Activated T-cell treated with anti-CD3 and anti-CD28 coated beads for 24 hours (primary cell): ENCODE data around the gene CASZ1.

Experiments used
- DNase-seq: peaks from one replicate; pipeline ENCODE4 v3.0.0-alpha.2; 2020; ENCODE audit warnings: low read depth

CASZ1 gene

GRCh38 chr1:10745886-10746455 is 50.5 kb downstream of the CASZ1 start:
- DNase-seq, result no peak

- no peak for DNase-seq
Measured at GRCh38 chr1:10745383-10745782, 51.1 kb downstream of the CASZ1 start.

GRCh38 chr1:10744654-10745238 is 51.7 kb downstream of the CASZ1 start:
- no peak for DNase-seq

GRCh38 chr1:10744029-10744428 is 52.4 kb downstream of the CASZ1 start:
- no peak for DNase-seq

DNA sequence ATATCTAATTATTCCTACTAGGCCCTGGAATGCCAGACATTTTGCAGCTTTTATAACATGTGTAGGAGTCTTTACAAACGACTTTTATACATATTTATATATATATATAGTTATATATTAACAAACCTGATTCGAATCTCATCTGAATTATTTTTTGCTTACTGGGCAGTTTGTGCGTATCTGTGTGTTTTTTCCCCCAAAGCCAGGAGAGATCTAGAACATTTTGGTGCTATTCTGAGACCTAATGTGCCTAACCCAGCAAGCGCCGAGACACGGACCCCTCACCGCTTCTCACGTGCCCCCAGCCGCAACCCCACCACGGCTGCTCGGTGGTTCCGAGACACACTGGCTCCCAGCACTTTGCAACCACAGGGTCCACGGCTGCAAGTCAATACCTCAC is 54.8 kb downstream of the CASZ1 start:
- no peak for DNase-seq

- no peak for DNase-seq
Measured at GRCh38 chr1:10740123-10740522, 56.3 kb downstream of the CASZ1 start.

- no peak for DNase-seq
Measured at GRCh38 chr1:10739589-10739988, 56.9 kb downstream of the CASZ1 start.

- no peak for DNase-seq
Measured at GRCh38 chr1:10738061-10739058, 58.1 kb downstream of the CASZ1 start.

GRCh38 chr1:10737651-10738050 is 58.8 kb downstream of the CASZ1 start:
- DNase-seq, result no peak

DNA sequence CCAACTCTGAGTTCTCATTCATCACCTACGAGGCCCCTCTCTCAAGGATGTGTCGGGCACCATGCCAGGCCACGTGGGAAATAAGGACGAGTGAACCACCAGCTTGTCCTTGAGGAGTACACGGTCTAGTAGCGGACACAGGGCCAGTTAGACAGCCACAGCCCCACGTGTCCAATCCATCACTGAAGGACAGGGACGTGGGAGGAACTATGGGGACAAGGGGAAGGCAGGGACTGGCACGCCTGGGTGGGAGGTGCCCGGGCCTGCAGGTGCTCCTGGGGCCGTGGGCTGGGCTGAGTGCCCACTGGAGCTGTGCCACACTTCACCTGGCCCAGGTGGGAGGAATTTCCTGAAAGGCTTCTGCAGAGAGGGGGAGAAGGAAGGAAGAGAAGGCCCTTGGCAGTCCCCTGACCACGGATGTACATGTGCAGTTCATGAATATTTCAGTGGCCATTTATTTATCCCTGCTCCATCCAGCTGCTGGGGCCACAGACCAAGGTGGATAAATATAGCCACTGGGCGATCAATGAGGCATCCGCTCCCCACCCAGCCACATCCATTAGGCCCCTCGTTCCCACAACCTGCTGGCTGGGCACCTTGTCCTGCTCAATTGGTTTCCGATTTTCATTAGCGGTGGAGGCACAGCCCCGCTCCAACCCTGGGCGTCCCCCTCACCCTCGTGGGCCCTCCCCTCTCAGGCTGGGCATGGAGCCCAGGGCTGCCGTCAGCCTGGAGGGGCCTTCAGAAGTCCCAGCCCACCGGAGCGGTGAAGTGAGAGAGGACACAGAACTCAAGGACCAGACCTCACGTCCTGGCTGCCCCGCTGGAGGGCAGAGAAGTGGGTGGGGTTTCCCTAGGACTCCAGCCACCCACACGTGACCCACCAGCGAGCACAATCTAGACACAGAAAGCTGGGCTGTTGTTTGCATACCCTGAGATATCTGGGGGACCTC is 59.5 kb downstream of the CASZ1 start:
- DNase-seq, result no peak

GRCh38 chr1:10735563-10736305 is 60.7 kb downstream of the CASZ1 start:
- no peak for DNase-seq

GRCh38 chr1:10734962-10735544 is 61.4 kb downstream of the CASZ1 start:
- DNase-seq, result no peak

DNA sequence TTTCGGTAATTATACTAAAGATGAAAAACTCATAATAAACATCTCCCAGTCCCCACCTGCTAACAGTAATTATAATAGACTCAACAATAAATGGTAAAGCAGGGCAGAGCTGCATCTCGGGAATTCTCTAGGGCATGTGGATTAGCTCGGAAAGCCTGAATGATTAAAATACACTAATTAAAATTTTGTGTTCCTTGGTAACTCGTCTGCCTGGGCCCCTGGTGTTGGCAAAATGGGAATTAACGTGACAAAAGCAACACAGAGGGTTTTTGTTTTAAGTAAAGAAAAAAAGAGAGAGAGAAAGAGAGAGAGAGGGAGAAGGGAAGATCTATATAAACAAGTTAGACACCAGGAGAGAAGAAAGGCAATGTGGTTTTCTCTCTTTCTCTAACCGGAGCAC is 62.1 kb downstream of the CASZ1 start:
- no peak for DNase-seq

DNA sequence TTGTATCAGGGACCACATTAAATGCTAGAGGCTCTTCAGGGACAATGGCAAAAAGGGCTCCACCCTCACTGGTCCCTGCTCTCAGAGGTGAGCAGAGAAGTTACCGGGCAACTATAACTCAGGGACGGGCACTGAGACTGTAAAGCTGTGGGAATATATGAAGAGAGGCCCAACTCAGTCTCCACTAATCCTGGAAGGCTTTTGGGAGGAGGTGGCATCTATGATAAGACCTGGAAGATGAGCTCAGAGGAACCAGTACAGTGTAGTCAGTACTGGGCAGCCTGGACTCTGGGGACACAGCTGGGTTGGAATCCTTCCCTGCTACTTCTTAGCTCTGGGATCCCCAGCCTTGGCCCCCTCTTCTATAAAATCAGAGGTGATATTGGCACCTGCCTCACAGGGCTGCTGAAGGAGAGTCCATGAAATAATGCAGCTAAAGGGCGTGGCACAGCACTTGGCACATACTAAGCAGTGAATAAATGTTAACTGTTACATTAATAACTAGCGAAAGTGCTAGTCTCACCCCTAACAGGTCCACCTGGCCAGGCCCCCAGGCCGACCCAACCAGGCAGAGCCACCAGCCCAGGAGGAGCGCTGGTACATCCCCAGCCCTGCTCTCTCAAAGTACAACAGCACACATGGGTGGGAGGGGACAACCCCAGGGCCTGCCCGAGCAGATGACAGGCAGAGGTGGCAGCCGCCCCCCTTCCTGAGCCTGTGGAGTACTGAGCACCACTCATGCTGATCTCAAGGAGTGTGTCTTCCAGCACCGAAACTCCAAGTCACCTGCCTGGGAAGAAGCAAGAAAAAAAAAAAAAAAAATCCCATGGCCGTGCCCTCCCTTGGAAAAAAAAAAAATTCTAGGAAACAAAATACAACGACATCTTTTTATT is 62.7 kb downstream of the CASZ1 start:
- DNase-seq, result peak; percentile 27

DNA sequence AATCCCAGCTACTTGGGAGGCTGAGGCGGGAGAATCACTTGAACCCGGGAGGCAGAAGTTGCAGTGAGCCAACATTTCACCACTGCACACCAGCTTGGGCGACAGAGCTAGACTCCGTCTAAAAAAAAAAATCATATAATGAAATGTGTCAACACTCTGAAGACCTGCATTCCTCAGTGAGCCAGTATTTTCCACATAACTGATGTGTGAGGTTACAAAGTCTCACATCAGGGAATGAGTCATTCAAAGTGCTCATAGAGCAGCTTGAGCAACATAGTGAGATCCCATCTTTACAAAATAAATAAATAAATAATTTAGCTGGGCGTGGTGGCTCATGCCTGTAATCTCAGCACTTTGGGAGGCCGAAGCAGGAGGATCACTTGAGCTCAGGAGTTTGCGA is 65.5 kb downstream of the CASZ1 start:
- DNase-seq, result no peak

DNA sequence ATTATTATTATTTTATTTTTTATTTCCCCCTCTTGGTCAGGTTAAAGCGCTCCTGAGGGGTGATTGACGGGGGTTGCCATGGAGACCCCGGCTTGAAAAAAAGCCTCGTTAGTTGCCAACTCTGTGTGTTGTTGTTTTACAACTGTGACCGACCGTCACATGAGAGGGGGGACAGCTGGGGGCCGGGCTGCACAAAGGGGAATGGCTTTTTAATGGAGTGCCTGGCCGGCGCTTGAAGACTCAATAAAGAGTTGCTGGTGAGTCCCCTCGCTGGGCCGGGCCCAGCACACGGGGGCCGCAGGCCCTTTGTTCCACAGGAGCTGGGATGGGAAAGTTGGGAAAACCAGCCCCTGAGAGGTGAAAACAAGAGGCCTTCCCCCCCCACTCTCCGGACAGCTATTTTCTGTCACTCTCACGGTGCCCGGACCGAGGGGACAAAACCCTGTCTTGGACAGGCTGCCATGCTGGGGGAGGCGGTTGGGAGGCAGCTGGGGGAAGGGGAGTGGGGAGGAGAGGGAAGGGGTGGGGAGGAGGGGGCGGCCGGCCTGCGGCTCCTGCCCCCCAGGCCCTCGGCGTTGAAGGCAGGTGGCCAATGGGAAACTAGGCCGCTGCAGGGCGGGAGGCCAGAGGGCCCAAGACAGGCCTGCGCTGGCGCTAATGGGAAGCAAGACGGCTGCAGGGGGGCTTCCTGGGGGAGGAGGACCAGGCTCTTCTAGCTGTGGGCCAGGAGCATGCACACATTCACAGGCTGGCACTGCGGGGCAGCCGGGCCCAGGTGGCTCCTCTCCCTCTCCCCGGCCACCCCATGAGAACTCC is 67.6 kb downstream of the CASZ1 start:
- DNase-seq, result no peak

DNA sequence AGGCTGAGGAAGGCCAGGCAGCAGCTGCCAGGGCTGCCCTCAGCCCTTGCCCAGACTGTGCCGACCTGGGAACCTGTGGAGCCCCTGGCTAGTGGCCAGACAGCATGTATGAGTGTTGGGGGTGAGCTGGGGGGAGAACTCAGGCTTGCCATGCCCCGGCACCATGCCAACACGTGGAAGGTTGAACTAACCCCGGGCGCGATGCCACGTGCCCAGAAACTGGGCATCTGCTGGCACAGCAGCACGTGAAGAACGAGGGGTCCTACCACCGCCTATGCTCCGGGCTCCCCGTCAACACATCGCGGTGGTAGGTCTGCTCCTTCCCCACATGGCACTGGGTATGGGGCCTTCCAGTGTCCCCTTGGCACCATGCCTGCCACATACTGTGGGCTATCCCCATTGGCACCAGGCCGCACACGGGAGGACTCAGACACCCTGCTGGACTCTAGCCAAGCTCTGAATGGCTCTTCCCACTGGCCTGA is 68.7 kb downstream of the CASZ1 start:
- no peak for DNase-seq

DNA sequence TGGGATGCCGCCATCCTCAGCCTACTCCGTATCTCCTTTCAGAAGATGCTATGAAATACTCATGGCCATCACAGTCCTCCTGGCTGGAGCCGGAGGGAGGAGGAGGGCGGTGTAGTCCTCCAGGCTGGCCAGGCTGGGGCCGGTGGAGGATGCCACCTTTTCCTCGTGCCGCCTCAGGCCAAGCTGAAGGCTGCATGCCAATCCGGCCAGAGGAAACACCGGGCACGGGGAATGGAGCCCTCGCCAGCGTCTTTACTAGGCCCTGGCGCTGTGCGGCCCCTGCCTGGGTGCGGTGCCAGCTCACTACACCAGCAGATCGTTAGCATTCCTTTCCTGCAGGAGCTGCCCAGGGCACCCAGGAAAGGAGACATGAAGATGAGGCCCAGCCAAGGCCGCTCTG is 70.1 kb downstream of the CASZ1 start:
- DNase-seq, result no peak
